GM12878 (cell line): Measurements from ENCODE around the gene CANX. TPM values are rescaled to one million over a fixed set of nuclear protein-coding genes. Genes with fewer than 3 reads are reported as not detected.

ENCODE experiments used
- ATAC-seq: fragments of 200-7000 bp; cut with Tn5 transposase; 3 replicates; pipeline ENCODE4 v1.9.1; 2020; ENCODE audit warnings: mild to moderate bottlenecking, moderate library complexity
- BruUV-seq: library from RNA; stranded (reverse); fragments of 400-500 nt; replicated peaks from 2 replicates; lab custom pipeline; 2021; lab: Mats Ljungman, UMichigan
- CTCF ChIA-PET: fragments of 300-600 bp; sonication (Branson Sonifier 250); formaldehyde crosslinking; extraction: SDS; loops from one replicate; lab custom pipeline; 2021; ENCODE audit warnings: inconsistent platforms; lab: Yijun Ruan, JAX
- POLR2A ChIA-PET: fragments of 350-600 bp; formaldehyde crosslinking; extraction: SDS; loops from one replicate; lab custom pipeline; 2021; ENCODE audit warnings: inconsistent platforms; lab: Charles Lee
- RAD21 ChIA-PET: fragments of 300-600 bp; sonication (Branson Sonifier 250); formaldehyde crosslinking; loops from one replicate; lab custom pipeline; 2023; ENCODE audit warnings: antibody characterized with exemption; ENCODE audit not compliant: unreplicated experiment; lab: Charles Lee
- SMC1A ChIA-PET: fragments of 300-600 bp; sonication (Branson Sonifier 250); formaldehyde crosslinking; loops from one replicate; lab custom pipeline; 2023; ENCODE audit not compliant: unreplicated experiment, uncharacterized antibody; lab: Charles Lee
- DNase-seq: peaks from one replicate; pipeline ENCODE4 v3.0.0-alpha.2; 2011; ENCODE audit warnings: low read depth, low spot score
- FAIRE-seq: peaks from 3 replicates; lab custom pipeline; 2011; peaks lifted over from hg19 to GRCh38; lab: Jason Lieb, UNC
- H2AFZ ChIP-seq: 2 replicates; pipeline ENCODE4 v1.6.0; 2011; ENCODE audit warnings: low read depth, low read length, control low read depth; ENCODE audit not compliant: control insufficient read depth
- H3K27ac ChIP-seq: 2 replicates; pipeline ENCODE4 v1.5.1; 2011; ENCODE audit warnings: control low read depth; ENCODE audit not compliant: control insufficient read depth, insufficient read depth
- H3K27me3 ChIP-seq, 2 experiments: replicated peaks in 1 of 2; 2 replicates each; pipeline versions ENCODE4 v1.6.0 to v1.6.1; 2011; ENCODE audit warnings: low read length in 1 of 2; ENCODE audit not compliant: control insufficient read depth in 2 of 2, insufficient read depth in 2 of 2
- H3K36me3 ChIP-seq, 2 experiments: 2 replicates each; pipeline ENCODE4 v1.5.1; 2011; ENCODE audit warnings: low read length in 1 of 2; ENCODE audit not compliant: control insufficient read depth in 2 of 2, insufficient read depth in 2 of 2
- H3K4me1 ChIP-seq: 2 replicates; pipeline ENCODE4 v1.6.1; 2011; ENCODE audit warnings: mild to moderate bottlenecking, low read length, moderate library complexity, mixed read lengths; ENCODE audit not compliant: control insufficient read depth, insufficient read depth
- H3K4me2 ChIP-seq: 2 replicates; pipeline ENCODE4 v1.6.0; 2011; ENCODE audit warnings: control low read depth; ENCODE audit not compliant: control insufficient read depth, insufficient read depth
- H3K4me3 ChIP-seq: fragments of 200-600 bp; sonication (generic); 2 replicates; pipeline ENCODE4 v1.5.1; 2016
- H3K79me2 ChIP-seq: 2 replicates; pipeline ENCODE4 v1.6.0; 2011; ENCODE audit warnings: low read length; ENCODE audit not compliant: control insufficient read depth, insufficient read depth
- H3K9ac ChIP-seq: 2 replicates; pipeline ENCODE4 v1.8.0; 2011; ENCODE audit warnings: low read length, control low read depth, mixed read lengths; ENCODE audit not compliant: control insufficient read depth, insufficient read depth
- H3K9me3 ChIP-seq: replicated peaks from 3 replicates; pipeline ENCODE4 v1.5.1; 2011; ENCODE audit warnings: mild to moderate bottlenecking, low read length; ENCODE audit not compliant: control insufficient read depth, insufficient read depth
- H4K20me1 ChIP-seq: 2 replicates; pipeline ENCODE4 v1.6.0; 2011; ENCODE audit not compliant: control insufficient read depth, insufficient read depth
- BRCA1 ChIP-seq: IDR thresholded peaks from 2 replicates; pipeline ENCODE4 v1.6.1; 2011; ENCODE audit warnings: low read depth, low read length, improper control_type of control experiment
- CBFB ChIP-seq: IDR thresholded peaks from 2 replicates; pipeline ENCODE4 v1.6.1; 2016; ENCODE audit warnings: antibody characterized with exemption, low read depth
- CBX3 ChIP-seq: fragments of 200-600 bp; sonication (generic); IDR thresholded peaks from 2 replicates; pipeline ENCODE4 v1.6.1; 2016; ENCODE audit warnings: low read depth, borderline replicate concordance
- EZH2 ChIP-seq: IDR thresholded peaks from 2 replicates; pipeline ENCODE4 v1.6.1; 2012; ENCODE audit warnings: low read depth, mild to moderate bottlenecking, control low read depth, inconsistent platforms, low read length, borderline replicate concordance; ENCODE audit not compliant: control insufficient read depth
- IRF3 ChIP-seq: fragments of 450-650 bp; IDR thresholded peaks from 2 replicates; pipeline ENCODE4 v1.6.1; 2014; ENCODE audit warnings: mild to moderate bottlenecking
- IRF4 ChIP-seq: IDR thresholded peaks from 2 replicates; pipeline ENCODE4 v1.6.1; 2011; ENCODE audit warnings: low read depth, low read length
- KDM1A ChIP-seq: fragments of 200-600 bp; sonication (generic); IDR thresholded peaks from 2 replicates; pipeline ENCODE4 v1.6.1; 2016; ENCODE audit warnings: borderline replicate concordance
- MTA2 ChIP-seq: fragments of 450-650 bp; IDR thresholded peaks from 2 replicates; pipeline ENCODE4 v1.6.1; 2016; ENCODE audit warnings: low read depth, mild to moderate bottlenecking, moderate library complexity
- MXI1 ChIP-seq: fragments of 150-350 bp; IDR thresholded peaks from 2 replicates; pipeline ENCODE4 v1.6.1; 2011; ENCODE audit warnings: low read depth, mild to moderate bottlenecking, inconsistent platforms, low read length, improper control_type of control experiment
- PBX3 ChIP-seq: IDR thresholded peaks from 2 replicates; pipeline ENCODE4 v1.6.1; 2011; ENCODE audit warnings: mild to moderate bottlenecking, low read depth, low read length, moderate library complexity; ENCODE audit not compliant: insufficient replicate concordance
- POLR2A ChIP-seq: IDR thresholded peaks from 2 replicates; pipeline ENCODE4 v1.6.1; 2011; ENCODE audit warnings: low read depth, mild to moderate bottlenecking, low read length
- RAD21 ChIP-seq: IDR thresholded peaks from 2 replicates; pipeline ENCODE4 v1.6.1; 2011; ENCODE audit warnings: mild to moderate bottlenecking, low read depth, low read length, moderate library complexity; ENCODE audit not compliant: insufficient read depth
- SP1 ChIP-seq: IDR thresholded peaks from one replicate; pipeline ENCODE4 v1.6.1; 2011; ENCODE audit warnings: low read depth, low read length
- ZBTB4 ChIP-seq: fragments of 450-650 bp; formaldehyde crosslinking; IDR thresholded peaks from 2 replicates; pipeline ENCODE4 v1.4.0; 2022; ENCODE audit warnings: mild to moderate bottlenecking, moderate library complexity
- ZNF622 ChIP-seq: fragments of 450-650 bp; IDR thresholded peaks from 2 replicates; pipeline ENCODE4 v1.6.1; 2017; ENCODE audit warnings: mild to moderate bottlenecking, inconsistent platforms
- WGBS: methylation state at CpG from one replicate; pipeline ENCODE4 v1.1.6; 2016; ENCODE audit warnings: low lambda C conversion rate; ENCODE audit not compliant: insufficient replicate concordance, insufficient coverage; ENCODE audit errors: missing lambda C conversion rate; 5-methylcytosine and 5-hydroxymethylcytosine counted together
- in situ Hi-C: fragments of 300-500 bp; cut with MboI; formaldehyde crosslinking; loops from 9 replicates; pipeline ENCODE4 v1.14.3; 2018; ENCODE audit warnings: mixed read lengths
- intact Hi-C: fragments of 100-400 bp; cut with micrococcal nuclease; formaldehyde crosslinking; loops from one replicate; pipeline ENCODE4 v1.14.2; 2022; ENCODE audit not compliant: unreplicated experiment
- polyA plus RNA-seq, 11 experiments: library from polyadenylated mRNA; depleted of rRNA in 4 of 11; unstranded in 6 of 11; stranded (reverse) in 5 of 11; fragments of >200 nt; fragmentation: Nextera tagmentation in 4 of 11; fragmentation: Illumina TruSeq in 1 of 11; extraction: Ambion mirVana in 4 of 11; extraction: Trizol in 1 of 11; gene quantifications; 1 replicate in 1 of 11; 2 replicates in 10 of 11; pipeline versions ENCODE4 v1.2.1 to v1.2.3, GENCODE V29; 2011 to 2016; ENCODE audit warnings: inconsistent platforms in 2 of 11, missing spikeins in 2 of 11, low read depth in 1 of 11
- total RNA-seq, 4 experiments: library from RNA; depleted of rRNA in 3 of 4; stranded (reverse); fragments of >200 nt in 3 of 4; fragmentation: Illumina TruSeq in 1 of 4; extraction: Trizol in 1 of 4; gene quantifications; 2 replicates each; pipeline versions ENCODE4 v1.2.1 to v1.2.3, GENCODE V29; 2013 to 2021
- TF ChIP-seq, protein P1 (sequence below): fragments of 450-650 bp; IDR thresholded peaks from 2 replicates; pipeline ENCODE4 v1.6.1; 2017; ENCODE audit warnings: borderline replicate concordance

CANX gene
- total and polyA plus RNA-seq, 10 of the 15 experiments (the other 5 are each of a cell fraction or from before 2014, with no cell fraction given) = 78.2 to 602 (median 412) TPM

GRCh38 chr5:179697993-179698934 lies 503 bp upstream of the CANX start:
- Histone ChIP-seq H3K9me3 (no peaks in the 10 kb centered on the region), H3K79me2 (peaks cover 49% of the 10 kb centered on the region), H3K9ac (peak overlapping the region; percentile 100), H3K27ac (peak overlapping the region; percentile 98), H3K4me3 (peak overlapping the region; percentile 72), H3K27me3 (no peaks in the 10 kb centered on the region), H4K20me1 (no peaks in the 10 kb centered on the region), H3K36me3 (no peaks in the 10 kb centered on the region; a peak in 1 of 4 replicates), H2AFZ (peak overlapping the region; percentile 57), H3K4me1 (peaks cover 14% of the 10 kb centered on the region), H3K4me2 (peak overlapping the region; percentile 46)
- ChIA-PET SMC1A (interaction anchor here (1.0 to 3.0 kb wide), 3 partner anchors 19 to 39 kb away, joined by 3 to 15 read pairs (median 6); partner anchors contain the start of genes CBY3 and MAML1), POLR2A (interaction anchor here (1.0 to 2.1 kb wide), 5 partner anchors 20 to 139 kb away, joined by 3 to 14 read pairs (median 7); partner anchors contain the start of genes HNRNPH1 and MAML1), RAD21 (interaction anchor here (2.0 kb wide), 1 partner anchor 19 kb away, joined by 11 read pairs; no protein-coding TSS in a partner anchor), CTCF (interaction anchor here (2.4 kb wide), 1 partner anchor 19 kb away, joined by 24 read pairs; the partner anchor contains the start of gene CBY3)
- intact Hi-C loops = loop anchor here (1.0 to 2.0 kb wide), 3 partner anchors 20 to 75 kb away; partner anchors contain the start of genes HNRNPH1 and MAML1
- peak; percentile 96 for DNase-seq
- 2% methylated on average over 71 of the region's 72 CpGs for WGBS
- in situ Hi-C loops = no loop called here
- peak; percentile 93 for ATAC-seq
- TSS peak; percentile 99 for BruUV-seq
- peak; percentile 75 for FAIRE-seq
- TF ChIP-seq IRF3 (peak; percentile 95), POLR2A (peak; percentile 90), CBX3 (no peak), ZNF622 (no peak), EZH2 (no peak), BRCA1 (no peak), CBFB (no peak), RAD21 (no peak), IRF4 (no peak), PBX3 (peak; percentile 99), ZBTB4 (CRISPR knock-in tag) (no peak), SP1 (peak; percentile 99), KDM1A (no peak), MTA2 (no peak), MXI1 (peak; percentile 25)
- TF ChIP-seq, protein P1, sequence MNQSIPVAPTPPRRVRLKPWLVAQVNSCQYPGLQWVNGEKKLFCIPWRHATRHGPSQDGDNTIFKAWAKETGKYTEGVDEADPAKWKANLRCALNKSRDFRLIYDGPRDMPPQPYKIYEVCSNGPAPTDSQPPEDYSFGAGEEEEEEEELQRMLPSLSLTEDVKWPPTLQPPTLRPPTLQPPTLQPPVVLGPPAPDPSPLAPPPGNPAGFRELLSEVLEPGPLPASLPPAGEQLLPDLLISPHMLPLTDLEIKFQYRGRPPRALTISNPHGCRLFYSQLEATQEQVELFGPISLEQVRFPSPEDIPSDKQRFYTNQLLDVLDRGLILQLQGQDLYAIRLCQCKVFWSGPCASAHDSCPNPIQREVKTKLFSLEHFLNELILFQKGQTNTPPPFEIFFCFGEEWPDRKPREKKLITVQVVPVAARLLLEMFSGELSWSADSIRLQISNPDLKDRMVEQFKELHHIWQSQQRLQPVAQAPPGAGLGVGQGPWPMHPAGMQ = no peak
